H1 (cell line): ENCODE measurements around the gene TBX21. TPM values are rescaled to one million over a fixed set of nuclear protein-coding genes. Genes with fewer than 3 reads are reported as not detected.

ENCODE experiments used
- GTF2F1 ChIP-seq: IDR thresholded peaks from 2 replicates; pipeline ENCODE4 v1.6.1; 2012; ENCODE audit warnings: low read depth, low read length, improper control_type of control experiment, borderline replicate concordance
- SIX5 ChIP-seq: IDR thresholded peaks from 2 replicates; pipeline ENCODE4 v1.6.1; 2011; ENCODE audit warnings: mild to moderate bottlenecking, low read depth, low read length
- TEAD4 ChIP-seq: IDR thresholded peaks from 2 replicates; pipeline ENCODE4 v1.6.1; 2012; ENCODE audit warnings: low read depth, low read length, inconsistent platforms, mixed read lengths
- polyA plus RNA-seq, 7 experiments: library from polyadenylated mRNA; depleted of rRNA in 3 of 7; stranded (reverse) in 5 of 7; unstranded in 2 of 7; fragments of >200 nt in 5 of 7; fragments of 200-250 nt in 2 of 7; gene quantifications; 1 replicate in 5 of 7; 2 replicates in 1 of 7; 4 replicates in 1 of 7; pipeline versions ENCODE4 v1.2.1 to v1.2.3, GENCODE V29; 2011 to 2013; ENCODE audit warnings: missing spikeins in 2 of 7, mixed read lengths in 2 of 7
- total RNA-seq: library from RNA; stranded (reverse); fragmentation: NEBNext Ultra II Directional; extraction: Animal tissue kit (Norgen Biotek cat#: 25700); gene quantifications from 2 replicates; pipeline ENCODE4 v1.2.1, GENCODE V29; 2021
- TF ChIP-seq, protein P1 (sequence below): fragments of 300-600 bp; sonication (generic); IDR thresholded peaks from 2 replicates; pipeline ENCODE4 v1.7.1; 2012; ENCODE audit warnings: low read length, moderate library complexity, mild to moderate bottlenecking, inconsistent platforms; ENCODE audit not compliant: insufficient replicate concordance
- TF ChIP-seq, protein P2 (sequence below): IDR thresholded peaks from 2 replicates; pipeline ENCODE4 v1.6.1; 2011; ENCODE audit warnings: low read depth, mild to moderate bottlenecking, low read length; ENCODE audit not compliant: insufficient read depth
- TF ChIP-seq, protein P3 (sequence below): IDR thresholded peaks from 2 replicates; pipeline ENCODE4 v1.6.1; 2012; ENCODE audit warnings: inconsistent platforms

The TBX21 gene
- total and polyA plus RNA-seq, 2 of the 8 experiments (the other 6 are each of a cell fraction or from before 2014, with no cell fraction given) = not detected

DNA sequence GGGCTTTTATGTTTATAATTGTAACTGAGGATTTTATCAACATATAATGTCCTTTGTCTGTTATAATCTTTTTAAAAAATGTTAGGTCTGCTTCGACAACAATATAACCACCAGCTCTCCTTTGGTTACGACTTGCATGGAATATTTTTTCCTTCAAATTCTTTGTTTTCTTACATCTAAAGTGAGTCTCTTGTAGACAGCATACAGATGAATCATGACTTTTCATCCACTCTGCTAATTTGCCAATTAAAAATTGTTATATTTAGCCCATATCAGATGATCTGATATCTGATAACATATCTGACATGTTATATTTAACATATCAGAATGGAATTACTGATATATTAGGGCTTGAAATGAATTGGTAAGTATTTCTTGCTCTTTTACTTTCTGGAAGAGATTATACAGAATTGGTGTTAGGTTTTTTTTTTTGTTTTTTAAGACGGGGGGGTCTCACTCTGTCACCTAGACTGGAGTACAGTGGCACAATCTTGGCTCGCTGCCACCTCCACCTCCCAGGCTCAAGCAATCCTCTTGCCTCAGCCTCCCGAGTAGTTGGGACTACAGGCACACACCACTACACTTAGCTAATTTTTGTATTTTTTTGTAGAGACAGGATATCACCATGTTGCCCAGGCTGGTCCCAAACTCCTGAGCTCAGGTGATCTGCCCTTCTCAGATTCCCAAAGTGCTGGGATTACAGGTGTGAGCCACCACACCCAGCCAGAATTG is 27.5 kb downstream of the TBX21 start (continued):
- TF ChIP-seq, protein P1, sequence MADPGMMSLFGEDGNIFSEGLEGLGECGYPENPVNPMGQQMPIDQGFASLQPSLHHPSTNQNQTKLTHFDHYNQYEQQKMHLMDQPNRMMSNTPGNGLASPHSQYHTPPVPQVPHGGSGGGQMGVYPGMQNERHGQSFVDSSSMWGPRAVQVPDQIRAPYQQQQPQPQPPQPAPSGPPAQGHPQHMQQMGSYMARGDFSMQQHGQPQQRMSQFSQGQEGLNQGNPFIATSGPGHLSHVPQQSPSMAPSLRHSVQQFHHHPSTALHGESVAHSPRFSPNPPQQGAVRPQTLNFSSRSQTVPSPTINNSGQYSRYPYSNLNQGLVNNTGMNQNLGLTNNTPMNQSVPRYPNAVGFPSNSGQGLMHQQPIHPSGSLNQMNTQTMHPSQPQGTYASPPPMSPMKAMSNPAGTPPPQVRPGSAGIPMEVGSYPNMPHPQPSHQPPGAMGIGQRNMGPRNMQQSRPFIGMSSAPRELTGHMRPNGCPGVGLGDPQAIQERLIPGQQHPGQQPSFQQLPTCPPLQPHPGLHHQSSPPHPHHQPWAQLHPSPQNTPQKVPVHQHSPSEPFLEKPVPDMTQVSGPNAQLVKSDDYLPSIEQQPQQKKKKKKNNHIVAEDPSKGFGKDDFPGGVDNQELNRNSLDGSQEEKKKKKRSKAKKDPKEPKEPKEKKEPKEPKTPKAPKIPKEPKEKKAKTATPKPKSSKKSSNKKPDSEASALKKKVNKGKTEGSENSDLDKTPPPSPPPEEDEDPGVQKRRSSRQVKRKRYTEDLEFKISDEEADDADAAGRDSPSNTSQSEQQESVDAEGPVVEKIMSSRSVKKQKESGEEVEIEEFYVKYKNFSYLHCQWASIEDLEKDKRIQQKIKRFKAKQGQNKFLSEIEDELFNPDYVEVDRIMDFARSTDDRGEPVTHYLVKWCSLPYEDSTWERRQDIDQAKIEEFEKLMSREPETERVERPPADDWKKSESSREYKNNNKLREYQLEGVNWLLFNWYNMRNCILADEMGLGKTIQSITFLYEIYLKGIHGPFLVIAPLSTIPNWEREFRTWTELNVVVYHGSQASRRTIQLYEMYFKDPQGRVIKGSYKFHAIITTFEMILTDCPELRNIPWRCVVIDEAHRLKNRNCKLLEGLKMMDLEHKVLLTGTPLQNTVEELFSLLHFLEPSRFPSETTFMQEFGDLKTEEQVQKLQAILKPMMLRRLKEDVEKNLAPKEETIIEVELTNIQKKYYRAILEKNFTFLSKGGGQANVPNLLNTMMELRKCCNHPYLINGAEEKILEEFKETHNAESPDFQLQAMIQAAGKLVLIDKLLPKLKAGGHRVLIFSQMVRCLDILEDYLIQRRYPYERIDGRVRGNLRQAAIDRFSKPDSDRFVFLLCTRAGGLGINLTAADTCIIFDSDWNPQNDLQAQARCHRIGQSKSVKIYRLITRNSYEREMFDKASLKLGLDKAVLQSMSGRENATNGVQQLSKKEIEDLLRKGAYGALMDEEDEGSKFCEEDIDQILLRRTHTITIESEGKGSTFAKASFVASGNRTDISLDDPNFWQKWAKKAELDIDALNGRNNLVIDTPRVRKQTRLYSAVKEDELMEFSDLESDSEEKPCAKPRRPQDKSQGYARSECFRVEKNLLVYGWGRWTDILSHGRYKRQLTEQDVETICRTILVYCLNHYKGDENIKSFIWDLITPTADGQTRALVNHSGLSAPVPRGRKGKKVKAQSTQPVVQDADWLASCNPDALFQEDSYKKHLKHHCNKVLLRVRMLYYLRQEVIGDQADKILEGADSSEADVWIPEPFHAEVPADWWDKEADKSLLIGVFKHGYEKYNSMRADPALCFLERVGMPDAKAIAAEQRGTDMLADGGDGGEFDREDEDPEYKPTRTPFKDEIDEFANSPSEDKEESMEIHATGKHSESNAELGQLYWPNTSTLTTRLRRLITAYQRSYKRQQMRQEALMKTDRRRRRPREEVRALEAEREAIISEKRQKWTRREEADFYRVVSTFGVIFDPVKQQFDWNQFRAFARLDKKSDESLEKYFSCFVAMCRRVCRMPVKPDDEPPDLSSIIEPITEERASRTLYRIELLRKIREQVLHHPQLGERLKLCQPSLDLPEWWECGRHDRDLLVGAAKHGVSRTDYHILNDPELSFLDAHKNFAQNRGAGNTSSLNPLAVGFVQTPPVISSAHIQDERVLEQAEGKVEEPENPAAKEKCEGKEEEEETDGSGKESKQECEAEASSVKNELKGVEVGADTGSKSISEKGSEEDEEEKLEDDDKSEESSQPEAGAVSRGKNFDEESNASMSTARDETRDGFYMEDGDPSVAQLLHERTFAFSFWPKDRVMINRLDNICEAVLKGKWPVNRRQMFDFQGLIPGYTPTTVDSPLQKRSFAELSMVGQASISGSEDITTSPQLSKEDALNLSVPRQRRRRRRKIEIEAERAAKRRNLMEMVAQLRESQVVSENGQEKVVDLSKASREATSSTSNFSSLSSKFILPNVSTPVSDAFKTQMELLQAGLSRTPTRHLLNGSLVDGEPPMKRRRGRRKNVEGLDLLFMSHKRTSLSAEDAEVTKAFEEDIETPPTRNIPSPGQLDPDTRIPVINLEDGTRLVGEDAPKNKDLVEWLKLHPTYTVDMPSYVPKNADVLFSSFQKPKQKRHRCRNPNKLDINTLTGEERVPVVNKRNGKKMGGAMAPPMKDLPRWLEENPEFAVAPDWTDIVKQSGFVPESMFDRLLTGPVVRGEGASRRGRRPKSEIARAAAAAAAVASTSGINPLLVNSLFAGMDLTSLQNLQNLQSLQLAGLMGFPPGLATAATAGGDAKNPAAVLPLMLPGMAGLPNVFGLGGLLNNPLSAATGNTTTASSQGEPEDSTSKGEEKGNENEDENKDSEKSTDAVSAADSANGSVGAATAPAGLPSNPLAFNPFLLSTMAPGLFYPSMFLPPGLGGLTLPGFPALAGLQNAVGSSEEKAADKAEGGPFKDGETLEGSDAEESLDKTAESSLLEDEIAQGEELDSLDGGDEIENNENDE = no peak
- TF ChIP-seq GTF2F1 (no peak), SIX5 (no peak), TEAD4 (no peak)
- TF ChIP-seq, protein P2, sequence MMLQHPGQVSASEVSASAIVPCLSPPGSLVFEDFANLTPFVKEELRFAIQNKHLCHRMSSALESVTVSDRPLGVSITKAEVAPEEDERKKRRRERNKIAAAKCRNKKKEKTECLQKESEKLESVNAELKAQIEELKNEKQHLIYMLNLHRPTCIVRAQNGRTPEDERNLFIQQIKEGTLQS = no peak
- TF ChIP-seq, protein P3, sequence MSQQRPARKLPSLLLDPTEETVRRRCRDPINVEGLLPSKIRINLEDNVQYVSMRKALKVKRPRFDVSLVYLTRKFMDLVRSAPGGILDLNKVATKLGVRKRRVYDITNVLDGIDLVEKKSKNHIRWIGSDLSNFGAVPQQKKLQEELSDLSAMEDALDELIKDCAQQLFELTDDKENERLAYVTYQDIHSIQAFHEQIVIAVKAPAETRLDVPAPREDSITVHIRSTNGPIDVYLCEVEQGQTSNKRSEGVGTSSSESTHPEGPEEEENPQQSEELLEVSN = no peak
